MM.1S (cell line): Measurements from ENCODE around the gene ADAP1.

Experiments
- DNase-seq: peaks from one replicate; pipeline ENCODE4 v3.0.0-alpha.2; 2015
- H2AFZ ChIP-seq: fragments of 300-600 bp; sonication (generic); 2 replicates; pipeline ENCODE4 v1.6.0; 2016; ENCODE audit warnings: antibody characterized with exemption, low read length
- H3F3A ChIP-seq: fragments of 300-600 bp; sonication (generic); 2 replicates; pipeline ENCODE4 v1.6.1; 2016; ENCODE audit warnings: mild to moderate bottlenecking, antibody characterized with exemption, low read length, moderate library complexity, mixed read lengths; ENCODE audit not compliant: insufficient read depth
- H3K27ac ChIP-seq: fragments of 300-600 bp; sonication (generic); 2 replicates; pipeline ENCODE4 v1.5.1; 2016; ENCODE audit warnings: mild to moderate bottlenecking, low read length
- H3K27me3 ChIP-seq: fragments of 300-600 bp; sonication (generic); replicated peaks from 2 replicates; pipeline ENCODE4 v1.6.0; 2016; ENCODE audit warnings: low read length; ENCODE audit not compliant: insufficient read depth
- H3K36me3 ChIP-seq: fragments of 300-600 bp; sonication (generic); replicated peaks from 2 replicates; pipeline ENCODE4 v1.6.1; 2016; ENCODE audit warnings: mild to moderate bottlenecking, low read length, mixed read lengths; ENCODE audit not compliant: insufficient read depth
- H3K4me1 ChIP-seq: fragments of 300-600 bp; sonication (generic); 2 replicates; pipeline ENCODE4 v1.6.1; 2016; ENCODE audit warnings: low read length, mixed read lengths
- H3K4me2 ChIP-seq: fragments of 300-600 bp; sonication (generic); 2 replicates; pipeline ENCODE4 v1.6.0; 2016; ENCODE audit warnings: low read depth, low read length
- H3K4me3 ChIP-seq: fragments of 300-600 bp; sonication (generic); 2 replicates; pipeline ENCODE4 v1.5.1; 2016; ENCODE audit warnings: low read length, mixed read lengths
- H3K79me2 ChIP-seq: fragments of 300-600 bp; sonication (generic); 2 replicates; pipeline ENCODE4 v1.6.1; 2016; ENCODE audit warnings: mixed run types, low read length, mixed read lengths
- H3K9ac ChIP-seq: fragments of 300-600 bp; sonication (generic); 2 replicates; pipeline ENCODE4 v1.6.1; 2016; ENCODE audit warnings: low read length, mixed read lengths
- H3K9me2 ChIP-seq: fragments of 300-600 bp; sonication (generic); replicated peaks from 2 replicates; pipeline ENCODE4 v1.6.1; 2016; ENCODE audit warnings: mild to moderate bottlenecking, low read length, mixed read lengths; ENCODE audit not compliant: insufficient read depth
- H3K9me3 ChIP-seq: fragments of 300-600 bp; sonication (generic); replicated peaks from 2 replicates; pipeline ENCODE4 v1.6.1; 2016; ENCODE audit warnings: mild to moderate bottlenecking, low read length, mixed read lengths; ENCODE audit not compliant: insufficient read depth
- H4K20me1 ChIP-seq: fragments of 300-600 bp; sonication (generic); 2 replicates; pipeline ENCODE4 v1.6.1; 2016; ENCODE audit warnings: mild to moderate bottlenecking, low read length, moderate library complexity, mixed read lengths; ENCODE audit not compliant: insufficient read depth
- EZH2 ChIP-seq: fragments of 300-600 bp; sonication (generic); optimal IDR thresholded peaks from 2 replicates; pipeline ENCODE3; 2017; ENCODE audit warnings: low read depth, mild to moderate bottlenecking, antibody characterized with exemption, low read length, mixed read lengths
- EZH2phosphoT487 ChIP-seq: fragments of 300-600 bp; sonication (generic); IDR thresholded peaks from 2 replicates; pipeline ENCODE4 v1.6.1; 2018; ENCODE audit warnings: antibody characterized with exemption, low read length
- TF ChIP-seq, protein P1 (sequence below): fragments of 300-600 bp; sonication (generic); IDR thresholded peaks from 2 replicates; pipeline ENCODE4 v1.5.1; 2016; ENCODE audit warnings: antibody characterized with exemption, low read length, mixed read lengths

The ADAP1 gene

DNA sequence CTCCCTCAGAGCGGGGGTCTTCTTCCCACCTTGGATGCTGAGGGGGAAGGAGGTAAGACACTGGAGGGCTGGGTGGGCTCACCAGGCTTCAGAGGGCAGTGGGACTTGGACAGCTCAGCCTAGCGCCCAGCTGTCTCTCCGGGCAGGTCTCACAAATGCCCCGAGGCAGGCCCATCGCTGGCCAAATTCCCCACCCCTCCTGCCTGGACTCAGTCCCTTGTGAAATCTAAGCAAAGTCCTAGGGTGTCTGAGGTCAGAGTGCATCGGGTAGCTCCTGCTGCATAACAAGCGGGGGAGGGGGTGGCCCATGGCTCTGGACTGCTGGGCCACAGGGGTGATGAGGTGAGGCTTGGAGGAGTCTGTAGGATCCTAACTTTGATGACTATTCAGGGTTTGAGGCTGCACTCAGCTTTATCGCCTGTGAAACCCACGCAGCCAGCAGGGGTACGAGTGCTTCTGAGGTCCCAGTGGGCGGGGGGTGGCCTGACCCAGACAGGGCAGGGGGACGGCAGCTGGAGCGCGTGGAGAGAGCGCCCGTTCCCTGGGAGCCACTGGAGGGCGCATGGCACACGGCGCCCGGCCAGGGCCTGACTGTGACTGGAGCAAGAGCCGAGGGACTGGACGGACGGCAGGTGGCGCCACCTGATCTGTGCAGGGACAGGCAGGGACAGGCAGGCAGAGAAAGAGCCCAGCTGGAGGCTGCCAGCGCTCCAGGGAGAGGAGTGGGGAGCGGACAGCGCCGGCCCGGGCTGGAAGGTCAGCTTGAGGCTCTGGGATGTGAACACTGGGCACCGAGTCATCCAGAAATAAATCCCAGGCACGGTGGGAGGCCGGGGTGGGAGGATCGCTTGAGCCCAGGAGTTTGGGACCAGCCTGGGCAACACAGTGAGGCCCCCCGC lies 38.5 kb upstream of the ADAP1 start:
- H3K4me2 ChIP-seq: no peak overlapping the region
- no peaks in the 10 kb centered on the region for H4K20me1 ChIP-seq
- H3K9me2 ChIP-seq: no peaks in the 10 kb centered on the region
- peaks cover 2% of the 10 kb centered on the region; the same call in 1 of the 2 replicates for H3K27me3 ChIP-seq
- H3K79me2 ChIP-seq: no peaks in the 10 kb centered on the region
- no peaks in the 10 kb centered on the region for H3K36me3 ChIP-seq
- H2AFZ ChIP-seq: no peak overlapping the region
- H3K27ac ChIP-seq: no peak overlapping the region
- no peaks in the 10 kb centered on the region for H3F3A ChIP-seq
- H3K9ac ChIP-seq: no peak overlapping the region
- H3K4me1 ChIP-seq: no peaks in the 10 kb centered on the region
- H3K9me3 ChIP-seq: no peaks in the 10 kb centered on the region
- H3K4me3 ChIP-seq: no peak overlapping the region
- TF ChIP-seq, protein P1, sequence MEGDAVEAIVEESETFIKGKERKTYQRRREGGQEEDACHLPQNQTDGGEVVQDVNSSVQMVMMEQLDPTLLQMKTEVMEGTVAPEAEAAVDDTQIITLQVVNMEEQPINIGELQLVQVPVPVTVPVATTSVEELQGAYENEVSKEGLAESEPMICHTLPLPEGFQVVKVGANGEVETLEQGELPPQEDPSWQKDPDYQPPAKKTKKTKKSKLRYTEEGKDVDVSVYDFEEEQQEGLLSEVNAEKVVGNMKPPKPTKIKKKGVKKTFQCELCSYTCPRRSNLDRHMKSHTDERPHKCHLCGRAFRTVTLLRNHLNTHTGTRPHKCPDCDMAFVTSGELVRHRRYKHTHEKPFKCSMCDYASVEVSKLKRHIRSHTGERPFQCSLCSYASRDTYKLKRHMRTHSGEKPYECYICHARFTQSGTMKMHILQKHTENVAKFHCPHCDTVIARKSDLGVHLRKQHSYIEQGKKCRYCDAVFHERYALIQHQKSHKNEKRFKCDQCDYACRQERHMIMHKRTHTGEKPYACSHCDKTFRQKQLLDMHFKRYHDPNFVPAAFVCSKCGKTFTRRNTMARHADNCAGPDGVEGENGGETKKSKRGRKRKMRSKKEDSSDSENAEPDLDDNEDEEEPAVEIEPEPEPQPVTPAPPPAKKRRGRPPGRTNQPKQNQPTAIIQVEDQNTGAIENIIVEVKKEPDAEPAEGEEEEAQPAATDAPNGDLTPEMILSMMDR: peak; percentile 100
- TF ChIP-seq EZH2phosphoT487 (no peak), EZH2 (no peak)
- DNase-seq: peak; percentile 89

DNA sequence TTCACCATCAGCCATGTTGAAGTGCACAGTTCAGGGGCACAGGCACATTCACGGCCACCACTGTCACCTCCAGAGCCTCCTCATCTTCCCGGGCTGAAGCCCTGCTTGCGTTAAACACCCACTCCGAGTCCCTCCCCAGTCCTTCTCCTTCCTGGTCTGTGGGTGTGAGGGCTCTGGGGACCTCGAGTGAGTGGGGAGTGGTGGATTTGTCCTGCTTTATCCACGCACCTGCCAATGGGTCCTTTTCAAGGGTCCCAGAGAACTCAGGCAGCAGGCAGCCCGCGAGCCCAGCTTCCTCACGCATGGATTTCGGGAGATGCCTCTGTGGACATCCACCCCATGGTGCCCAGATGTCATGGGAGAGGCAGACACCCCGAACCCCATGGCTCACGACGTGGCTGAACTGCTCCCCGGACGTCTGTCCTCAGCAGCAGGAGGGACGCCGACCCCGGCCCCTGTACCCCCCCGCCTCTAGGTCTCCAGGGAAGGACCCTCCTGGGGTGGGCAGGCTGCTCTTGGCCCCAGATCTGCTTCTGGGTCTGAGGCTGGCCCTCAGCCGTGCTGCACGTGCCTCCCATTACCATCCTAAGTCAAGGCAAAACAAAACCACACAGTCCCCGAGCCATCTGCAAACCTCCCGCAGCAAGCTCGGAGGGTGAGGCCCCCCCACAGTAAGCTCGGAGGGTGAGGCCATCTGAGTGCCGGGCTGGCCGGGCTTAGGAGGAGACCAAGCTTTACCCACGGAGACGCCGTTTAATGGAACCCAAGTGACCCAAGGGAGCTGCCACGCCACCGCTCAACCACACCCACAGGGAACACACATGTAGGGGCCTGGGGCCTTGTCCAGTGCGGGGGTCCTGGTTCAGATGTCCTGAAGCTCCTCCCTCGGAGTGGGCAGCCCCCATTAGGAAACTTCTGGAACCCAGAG lies 37.5 kb upstream of the ADAP1 start:
- no peaks in the 10 kb centered on the region for H4K20me1 ChIP-seq
- no peak overlapping the region for H2AFZ ChIP-seq
- H3K79me2 ChIP-seq: no peaks in the 10 kb centered on the region
- TF ChIP-seq EZH2 (no peak), EZH2phosphoT487 (no peak)
- TF ChIP-seq, protein P1: no peak
- H3K9me3 ChIP-seq: no peaks in the 10 kb centered on the region
- no peak overlapping the region for H3K27ac ChIP-seq
- no peaks in the 10 kb centered on the region for H3K36me3 ChIP-seq
- no peaks in the 10 kb centered on the region for H3K9me2 ChIP-seq
- no peak overlapping the region for H3K4me3 ChIP-seq
- peaks cover 10% of the 10 kb centered on the region for H3K27me3 ChIP-seq
- no peaks in the 10 kb centered on the region for H3K4me1 ChIP-seq
- no peaks in the 10 kb centered on the region for H3F3A ChIP-seq
- DNase-seq: no peak
- H3K9ac ChIP-seq: no peak overlapping the region
- H3K4me2 ChIP-seq: no peak overlapping the region

DNA sequence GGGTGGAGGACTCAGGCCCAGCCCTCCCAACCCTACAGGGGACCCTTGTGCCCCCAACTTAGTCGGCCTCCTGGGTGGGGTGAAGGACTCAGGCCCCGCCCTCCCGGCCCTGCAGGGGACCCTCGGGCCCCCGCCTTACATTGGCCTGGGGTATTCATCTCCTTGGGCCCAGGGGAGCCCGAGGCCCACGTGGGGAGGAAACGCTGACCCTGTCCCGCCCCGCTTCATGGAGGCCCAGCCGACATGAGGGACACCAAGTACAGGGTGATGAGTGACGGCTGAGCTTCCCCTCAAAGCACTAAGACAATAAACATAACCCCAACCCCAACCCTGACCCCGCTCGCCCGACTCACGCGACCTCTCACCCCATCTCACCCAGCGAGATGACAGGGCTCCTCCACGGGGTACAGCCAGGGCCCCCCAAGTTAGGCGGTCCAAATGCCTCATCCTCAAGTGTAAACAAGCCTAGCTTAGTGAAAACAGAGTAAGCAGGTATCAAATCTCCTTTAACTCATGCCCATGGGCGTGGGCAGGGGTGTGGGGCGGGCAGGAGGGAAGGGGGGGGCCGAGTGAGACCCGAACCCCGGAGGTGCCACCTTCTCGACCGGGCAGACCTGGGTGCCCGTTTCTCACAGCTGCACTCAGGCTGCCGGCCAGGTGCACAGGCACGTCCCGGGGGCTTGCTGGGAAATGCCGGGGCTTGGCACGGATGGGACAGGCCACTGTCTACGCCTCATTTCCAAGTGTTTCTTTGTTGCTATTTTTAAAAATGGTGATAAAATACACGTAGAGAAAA lies 36.7 kb upstream of the ADAP1 start:
- no peak overlapping the region for H3K9ac ChIP-seq
- no peaks in the 10 kb centered on the region for H4K20me1 ChIP-seq
- no peaks in the 10 kb centered on the region for H3K4me1 ChIP-seq
- H2AFZ ChIP-seq: no peak overlapping the region
- H3K27ac ChIP-seq: no peak overlapping the region
- H3K4me2 ChIP-seq: no peak overlapping the region
- no peak overlapping the region for H3K4me3 ChIP-seq
- no peaks in the 10 kb centered on the region for H3K9me2 ChIP-seq
- no peaks in the 10 kb centered on the region for H3K79me2 ChIP-seq
- peaks cover 19% of the 10 kb centered on the region for H3K27me3 ChIP-seq
- no peak for TF ChIP-seq EZH2
- no peaks in the 10 kb centered on the region for H3F3A ChIP-seq
- H3K9me3 ChIP-seq: no peaks in the 10 kb centered on the region
- no peaks in the 10 kb centered on the region for H3K36me3 ChIP-seq
- no peak for DNase-seq
